ENCODE data around the gene EEF2K. TPM values are rescaled to one million over a fixed set of nuclear protein-coding genes. Genes with fewer than 3 reads are reported as not detected.
"Not testable (repeated sequence)": the region's sequence is repeated elsewhere in the genome, so short reads cannot be mapped to it uniquely, and the experiment has no call there.

The EEF2K gene
- total RNA-seq, 2 donors from 2014 or later = 9.8 to 15.8 TPM

GRCh38 chr16:22214889-22215288, 8.8 kb downstream of the EEF2K start:
- H3K9ac ChIP-seq (ENCODE audit: extremely low read depth, low read length, poor library complexity, severe bottlenecking) = no peak overlapping the region
- H3K36me3 ChIP-seq (ENCODE audit: control insufficient read depth, insufficient read depth, low read length) = no peaks in the 10 kb centered on the region
- H3K4me1 ChIP-seq (ENCODE audit: control insufficient read depth, insufficient read depth, low read length) = peaks cover 7% of the 10 kb centered on the region
- Mint-ChIP-seq H3K9me3 (peaks cover 17% of the 10 kb centered on the region), H3K36me3 (ENCODE audit: low read depth) (peaks cover 13% of the 10 kb centered on the region), H3K27ac (no peak overlapping the region), H3K4me1 (peaks cover 16% of the 10 kb centered on the region), H3K4me3 (no peak overlapping the region), H3K27me3 (ENCODE audit: insufficient read depth) (peaks cover 2% of the 10 kb centered on the region)
- no peaks in the 10 kb centered on the region for H3K27me3 ChIP-seq (ENCODE audit: control insufficient read depth, insufficient read depth, low read length, poor library complexity, severe bottlenecking)
- TF ChIP-seq, protein P1, sequence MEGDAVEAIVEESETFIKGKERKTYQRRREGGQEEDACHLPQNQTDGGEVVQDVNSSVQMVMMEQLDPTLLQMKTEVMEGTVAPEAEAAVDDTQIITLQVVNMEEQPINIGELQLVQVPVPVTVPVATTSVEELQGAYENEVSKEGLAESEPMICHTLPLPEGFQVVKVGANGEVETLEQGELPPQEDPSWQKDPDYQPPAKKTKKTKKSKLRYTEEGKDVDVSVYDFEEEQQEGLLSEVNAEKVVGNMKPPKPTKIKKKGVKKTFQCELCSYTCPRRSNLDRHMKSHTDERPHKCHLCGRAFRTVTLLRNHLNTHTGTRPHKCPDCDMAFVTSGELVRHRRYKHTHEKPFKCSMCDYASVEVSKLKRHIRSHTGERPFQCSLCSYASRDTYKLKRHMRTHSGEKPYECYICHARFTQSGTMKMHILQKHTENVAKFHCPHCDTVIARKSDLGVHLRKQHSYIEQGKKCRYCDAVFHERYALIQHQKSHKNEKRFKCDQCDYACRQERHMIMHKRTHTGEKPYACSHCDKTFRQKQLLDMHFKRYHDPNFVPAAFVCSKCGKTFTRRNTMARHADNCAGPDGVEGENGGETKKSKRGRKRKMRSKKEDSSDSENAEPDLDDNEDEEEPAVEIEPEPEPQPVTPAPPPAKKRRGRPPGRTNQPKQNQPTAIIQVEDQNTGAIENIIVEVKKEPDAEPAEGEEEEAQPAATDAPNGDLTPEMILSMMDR (conservative IDR thresholded peaks at IDR 0.05) = no peak
- H3K27ac ChIP-seq (ENCODE audit: low read depth, low read length) = no peak overlapping the region
- WGBS, 2 experiments (ENCODE audit: insufficient coverage in 1 of 2, insufficient read length in 1 of 2) = 89 to 93% methylated on average over 3 of the region's 3 CpGs
- H3K4me3 ChIP-seq (ENCODE audit: low read length) = no peak overlapping the region
- H3K9me3 ChIP-seq (ENCODE audit: control insufficient read depth, low read length) = peaks cover 11% of the 10 kb centered on the region
- no peak for DNase-seq

GRCh38 chr16:22216191-22216831, 10.2 kb downstream of the EEF2K start:
- H3K9ac ChIP-seq (ENCODE audit: extremely low read depth, low read length, poor library complexity, severe bottlenecking) = no peak overlapping the region
- TF ChIP-seq, protein P1 (conservative IDR thresholded peaks at IDR 0.05) = no peak

DNA sequence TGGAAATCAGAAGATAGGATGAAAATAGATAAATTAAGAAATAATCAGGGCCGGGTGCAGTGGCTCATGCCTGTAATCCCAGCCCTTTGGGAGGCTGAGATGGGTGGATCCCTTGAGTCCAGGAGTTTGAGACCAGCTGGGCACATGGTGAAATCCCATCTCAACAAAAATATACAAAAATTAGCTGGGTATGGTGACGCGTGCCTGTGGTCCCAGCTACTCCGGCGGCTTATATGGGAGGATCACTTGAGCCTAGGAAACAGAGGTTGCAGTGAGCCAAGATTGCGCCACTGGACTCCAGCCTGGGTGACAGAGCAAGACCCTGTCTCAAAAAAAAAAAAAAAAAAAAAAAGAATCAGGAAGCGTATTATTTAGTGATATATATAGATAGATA, 10.8 kb downstream of the EEF2K start:
- H3K9ac ChIP-seq (ENCODE audit: extremely low read depth, low read length, poor library complexity, severe bottlenecking); DNase-seq; H3K27me3 Mint-ChIP-seq (ENCODE audit: insufficient read depth); H3K9me3 Mint-ChIP-seq; H3K4me1 ChIP-seq (ENCODE audit: control insufficient read depth, insufficient read depth, low read length); H3K4me3 ChIP-seq (ENCODE audit: low read length); H3K27me3 ChIP-seq (ENCODE audit: control insufficient read depth, insufficient read depth, low read length, poor library complexity, severe bottlenecking); H3K4me3 Mint-ChIP-seq; H3K27ac ChIP-seq (ENCODE audit: low read depth, low read length); H3K36me3 ChIP-seq (ENCODE audit: control insufficient read depth, insufficient read depth, low read length); H3K27ac Mint-ChIP-seq: not testable (repeated sequence)
- peaks cover 11% of the 10 kb centered on the region for H3K9me3 ChIP-seq (ENCODE audit: control insufficient read depth, low read length)
- 96 to 97% methylated on average over 5 to 7 of the region's 7 CpGs for WGBS, 2 experiments (ENCODE audit: insufficient coverage in 1 of 2, insufficient read length in 1 of 2)
- H3K36me3 Mint-ChIP-seq (ENCODE audit: low read depth) = peaks cover 10% of the 10 kb centered on the region
- H3K4me1 Mint-ChIP-seq = peaks cover 16% of the 10 kb centered on the region

More at GRCh38 chr16:22216191-22216831, 10.2 kb downstream of the EEF2K start:
- H3K4me3 Mint-ChIP-seq = no peak overlapping the region
- no peak overlapping the region for H3K27ac Mint-ChIP-seq
- DNase-seq = no peak
- Histone ChIP-seq H3K9me3 (ENCODE audit: control insufficient read depth, low read length) (peaks cover 11% of the 10 kb centered on the region), H3K27me3 (ENCODE audit: control insufficient read depth, insufficient read depth, low read length, poor library complexity, severe bottlenecking) (no peaks in the 10 kb centered on the region), H3K27ac (ENCODE audit: low read depth, low read length) (no peak overlapping the region), H3K36me3 (ENCODE audit: control insufficient read depth, insufficient read depth, low read length) (no peaks in the 10 kb centered on the region), H3K4me3 (ENCODE audit: low read length) (no peak overlapping the region), H3K4me1 (ENCODE audit: control insufficient read depth, insufficient read depth, low read length) (peaks cover 7% of the 10 kb centered on the region)
- H3K27me3 Mint-ChIP-seq (ENCODE audit: insufficient read depth) = peaks cover 2% of the 10 kb centered on the region
- H3K36me3 Mint-ChIP-seq (ENCODE audit: low read depth) = peaks cover 13% of the 10 kb centered on the region
- 94 to 100% methylated on average over 6 to 9 of the region's 9 CpGs for whole genome bisulfite sequencing, 2 experiments (ENCODE audit: insufficient coverage in 1 of 2, insufficient read length in 1 of 2)
- peaks cover 9% of the 10 kb centered on the region for H3K9me3 Mint-ChIP-seq
- H3K4me1 Mint-ChIP-seq = peaks cover 16% of the 10 kb centered on the region

All from endodermal cell (in vitro differentiated cells).